Memory B cell (primary cell): ENCODE measurements around the gene HLA-DOB.
A peak's percentile ranks its signal among the peaks of the same experiment; 100 is the strongest.

Experiments
- ATAC-seq: fragments of 150-1000 bp; cut with Tn5 transposase; 2 replicates; pipeline ENCODE4 v1.10.0; 2021; ENCODE audit warnings: low read depth, mild to moderate bottlenecking, moderate library complexity
- DNase-seq, 2 donors: peaks; one replicate each; pipeline ENCODE4 v3.0.0; 2022; ENCODE audit warnings: low spot score in 2 of 2
- H3K27ac Mint-ChIP-seq: one replicate; pipeline ENCODE4 v1.8.0; 2022; ENCODE audit warnings: mild to moderate bottlenecking, moderate library complexity, mixed read lengths
- H3K27me3 Mint-ChIP-seq: one replicate; pipeline ENCODE4 v1.8.0; 2022; ENCODE audit warnings: mixed read lengths
- H3K36me3 Mint-ChIP-seq: one replicate; pipeline ENCODE4 v1.8.0; 2022; ENCODE audit warnings: mild to moderate bottlenecking, mixed read lengths
- H3K4me1 Mint-ChIP-seq: one replicate; pipeline ENCODE4 v1.8.0; 2022; ENCODE audit warnings: mixed read lengths
- H3K4me3 Mint-ChIP-seq: one replicate; pipeline ENCODE4 v1.8.0; 2022; ENCODE audit warnings: mild to moderate bottlenecking, moderate library complexity, mixed read lengths
- H3K9me3 Mint-ChIP-seq: one replicate; pipeline ENCODE4 v1.8.0; 2022; ENCODE audit warnings: mixed read lengths

Gene HLA-DOB

GRCh38 chr6:32779036-32779435 is 37.8 kb downstream of the HLA-DOB start:
- Mint-ChIP-seq H3K9me3 (peaks cover 1% of the 10 kb centered on the region), H3K36me3 (peaks cover 2% of the 10 kb centered on the region), H3K27me3 (no peaks in the 10 kb centered on the region), H3K27ac (no peak overlapping the region), H3K4me3 (no peak overlapping the region), H3K4me1 (peaks cover 7% of the 10 kb centered on the region)
- ATAC-seq (no peak), DNase-seq (no peak)

- Mint-ChIP-seq H3K36me3 (no peaks in the 10 kb centered on the region), H3K27ac (no peak overlapping the region), H3K27me3 (peaks cover 2% of the 10 kb centered on the region), H3K4me1 (peaks cover 3% of the 10 kb centered on the region), H3K9me3 (no peaks in the 10 kb centered on the region), H3K4me3 (no peak overlapping the region)
- ATAC-seq (no peak), DNase-seq (no peak)
Observed at GRCh38 chr6:32775071-32775470, 41.7 kb downstream of the HLA-DOB start.

- H3K9me3 Mint-ChIP-seq: no peaks in the 10 kb centered on the region
- no peaks in the 10 kb centered on the region for H3K36me3 Mint-ChIP-seq
- peaks cover 3% of the 10 kb centered on the region for H3K4me1 Mint-ChIP-seq
- peaks cover 2% of the 10 kb centered on the region for H3K27me3 Mint-ChIP-seq
- no peak overlapping the region for H3K4me3 Mint-ChIP-seq
- H3K27ac Mint-ChIP-seq: no peak overlapping the region
- ATAC-seq (peak; percentile 86), DNase-seq (no peak)
Observed at GRCh38 chr6:32774426-32774825, 42.4 kb downstream of the HLA-DOB start.

GRCh38 chr6:32772656-32773055 is 44.1 kb downstream of the HLA-DOB start:
- Mint-ChIP-seq H3K27me3 (peaks cover 4% of the 10 kb centered on the region), H3K4me3 (no peak overlapping the region), H3K9me3 (no peaks in the 10 kb centered on the region), H3K36me3 (no peaks in the 10 kb centered on the region), H3K4me1 (peaks cover 3% of the 10 kb centered on the region), H3K27ac (no peak overlapping the region)
- ATAC-seq (no peak), DNase-seq (no peak)

GRCh38 chr6:32764048-32764447 is 52.8 kb downstream of the HLA-DOB start:
- no peak overlapping the region for H3K27ac Mint-ChIP-seq
- peaks cover 7% of the 10 kb centered on the region for H3K27me3 Mint-ChIP-seq
- ATAC-seq: no peak
- H3K36me3 Mint-ChIP-seq: no peaks in the 10 kb centered on the region
- no peaks in the 10 kb centered on the region for H3K4me1 Mint-ChIP-seq
- DNase-seq: no peak
- no peaks in the 10 kb centered on the region for H3K9me3 Mint-ChIP-seq
- no peak overlapping the region for H3K4me3 Mint-ChIP-seq

- ATAC-seq: peak; percentile 30
- DNase-seq: no peak
- no peaks in the 10 kb centered on the region for H3K9me3 Mint-ChIP-seq
- H3K4me1 Mint-ChIP-seq: no peaks in the 10 kb centered on the region
- no peaks in the 10 kb centered on the region for H3K36me3 Mint-ChIP-seq
- peaks cover 9% of the 10 kb centered on the region for H3K27me3 Mint-ChIP-seq
- peak within 1 kb of the TSS; percentile 69 for H3K4me3 Mint-ChIP-seq
- peak within 1 kb of the TSS; percentile 58 for H3K27ac Mint-ChIP-seq
Observed at GRCh38 chr6:32763421-32763820, 53.4 kb downstream of the HLA-DOB start, which contains the start of gene HLA-DQB2. TSS of gene HLA-DQB2 (minus strand) at chr6:32763532. CDS start at chr6:32763470, 62 bp downstream.
